ENCODE data around the gene DRC7.

DRC7 gene

GRCh38 chr16:57781349-57781740, 86.7 kb downstream of the DRC7 start:
- DNase-seq (ENCODE audit: insufficient read length, low spot score): no peak
- TF ChIP-seq POU2F2 (IDR thresholded peaks at IDR 0.05; ENCODE audit: low read depth, low read length): no peak
- no peak for TF ChIP-seq TAF1 (IDR thresholded peaks at IDR 0.05; ENCODE audit: low read depth, low read length)
- no peak for TF ChIP-seq POLR2A (IDR thresholded peaks at IDR 0.05; ENCODE audit: low read depth, low read length)
- no peak for TF ChIP-seq POLR2AphosphoS5 (IDR thresholded peaks at IDR 0.05; ENCODE audit: low read depth, low read length)
- TF ChIP-seq SPI1 (IDR thresholded peaks at IDR 0.05; ENCODE audit: low read depth, low read length): no peak
- TF ChIP-seq PAX5 (IDR thresholded peaks at IDR 0.05; ENCODE audit: insufficient read depth, low read length, severe bottlenecking): no peak
- FAIRE-seq: no peak
